Measurements from ENCODE around the gene TNRC6B. TPM values are rescaled to one million over a fixed set of nuclear protein-coding genes. Genes with fewer than 3 reads are reported as not detected.
A peak's percentile ranks its signal among the peaks of the same experiment; 100 is the strongest.
"Not testable (repeated sequence)": the region's sequence is repeated elsewhere in the genome, so short reads cannot be mapped to it uniquely, and the experiment has no call there.

Gene TNRC6B
- total and polyA plus RNA-seq, 5 experiments from 2014 or later: 67.3 to 142 (median 116) TPM

GRCh38 chr22:40352763-40353162 is 175.0 kb downstream of the TNRC6B start:
- H3K27ac Mint-ChIP-seq: no peak overlapping the region
- no peak overlapping the region for H3K4me3 Mint-ChIP-seq
- no peaks in the 10 kb centered on the region for H3K9me3 Mint-ChIP-seq
- no peaks in the 10 kb centered on the region for H3K27me3 Mint-ChIP-seq
- DNase-seq (no peak), ATAC-seq (no peak)
- peaks cover 8 to 39% (median 19%) of the 10 kb centered on the region in 4 donors for H3K4me1 Mint-ChIP-seq
- H3K36me3 Mint-ChIP-seq: peaks cover 5 to 87% (median 11%) of the 10 kb centered on the region in 3 donors
- POLR2A ChIA-PET: interaction anchor here (0.7 kb wide), 1 partner anchor 134 kb away, joined by 3 read pairs; no protein-coding TSS in a partner anchor

- H3K36me3 Mint-ChIP-seq: peaks cover 17 to 95% (median 60%) of the 10 kb centered on the region in 3 donors
- H3K4me1 Mint-ChIP-seq: peaks cover 0 to 14% (median 6%) of the 10 kb centered on the region in 4 donors
- H3K27me3 Mint-ChIP-seq: no peaks in the 10 kb centered on the region
- ATAC-seq (no peak), DNase-seq (no peak)
- H3K9me3 Mint-ChIP-seq: no peaks in the 10 kb centered on the region
- peak overlapping the region in 3 of 10 donors; percentile 34 to 73 (median 48) for H3K27ac Mint-ChIP-seq
- no peak overlapping the region for H3K4me3 Mint-ChIP-seq
- POLR2A ChIA-PET: interaction anchor here (1.0 to 1.4 kb wide), 4 partner anchors 9 to 54 kb away, joined by 3 read pairs; partner anchors contain the start of gene SGSM3
Observed at GRCh38 chr22:40361100-40361499, 183.4 kb downstream of the TNRC6B start.

GRCh38 chr22:40363059-40363458 is 185.3 kb downstream of the TNRC6B start:
- no peak for DNase-seq
- Mint-ChIP-seq H3K27me3 (no peaks in the 10 kb centered on the region), H3K4me1 (peaks cover 0 to 14% (median 4%) of the 10 kb centered on the region in 4 donors), H3K36me3 (peaks cover 17 to 100% (median 65%) of the 10 kb centered on the region in 3 donors), H3K4me3 (no peak overlapping the region), H3K27ac (peak overlapping the region in 5 of 10 donors; percentile 48 to 73 (median 60)), H3K9me3 (no peaks in the 10 kb centered on the region)
- POLR2A ChIA-PET: interaction anchor here (0.6 kb wide), 1 partner anchor 138 kb away, joined by 4 read pairs; no protein-coding TSS in a partner anchor
- ATAC-seq: no peak

- Mint-ChIP-seq H3K4me3 (no peak overlapping the region), H3K9me3 (no peaks in the 10 kb centered on the region), H3K27me3 (no peaks in the 10 kb centered on the region), H3K27ac (peak overlapping the region in 7 of 10 donors; percentile 4 to 84 (median 22)), H3K4me1 (peaks cover 0 to 14% (median 4%) of the 10 kb centered on the region in 4 donors), H3K36me3 (peaks cover 17 to 98% (median 57%) of the 10 kb centered on the region in 3 donors)
- DNase-seq (no peak), ATAC-seq (no peak)
- POLR2A ChIA-PET: interaction anchor here (0.9 to 1.3 kb wide), 2 partner anchors 15 to 36 kb away, joined by 3 to 6 read pairs; no protein-coding TSS in a partner anchor
Observed at GRCh38 chr22:40364431-40364830, 186.7 kb downstream of the TNRC6B start.

GRCh38 chr22:40366068-40366467 is 188.3 kb downstream of the TNRC6B start:
- H3K9me3 Mint-ChIP-seq: no peaks in the 10 kb centered on the region
- DNase-seq: no peak
- no peaks in the 10 kb centered on the region for H3K27me3 Mint-ChIP-seq
- ATAC-seq: no peak
- H3K36me3 Mint-ChIP-seq: peaks cover 17 to 82% (median 55%) of the 10 kb centered on the region in 3 donors
- H3K27ac Mint-ChIP-seq: peak overlapping the region in 8 of 10 donors; percentile 4 to 82 (median 62)
- POLR2A ChIA-PET: interaction anchor here (0.8 to 1.1 kb wide), 2 partner anchors 8 to 53 kb away, joined by 3 read pairs; no protein-coding TSS in a partner anchor
- peaks cover 0 to 15% (median 7%) of the 10 kb centered on the region in 4 donors for H3K4me1 Mint-ChIP-seq
- no peak overlapping the region for H3K4me3 Mint-ChIP-seq

- Mint-ChIP-seq H3K27ac (peak overlapping the region in 1 of 10 donors; percentile 7), H3K27me3 (no peaks in the 10 kb centered on the region), H3K4me3 (no peak overlapping the region), H3K4me1 (peaks cover 8 to 14% (median 12%) of the 10 kb centered on the region in 4 donors), H3K36me3 (peaks cover 7 to 71% (median 43%) of the 10 kb centered on the region in 3 donors), H3K9me3 (no peaks in the 10 kb centered on the region)
- POLR2A ChIA-PET: no interaction called here
- ATAC-seq (no peak), DNase-seq (no peak)
Observed at GRCh38 chr22:40367342-40367741, 189.6 kb downstream of the TNRC6B start.

- Mint-ChIP-seq H3K36me3 (peaks cover 4 to 69% (median 36%) of the 10 kb centered on the region in 3 donors), H3K27ac (peak overlapping the region in 3 of 10 donors; percentile 7 to 48 (median 38)), H3K27me3 (no peaks in the 10 kb centered on the region), H3K4me1 (peaks cover 14 to 18% (median 15%) of the 10 kb centered on the region in 4 donors), H3K4me3 (peak overlapping the region in 2 of 10 donors; percentile 20 to 36), H3K9me3 (no peaks in the 10 kb centered on the region)
- DNase-seq (no peak), ATAC-seq (no peak)
- POLR2A ChIA-PET: no interaction called here
Observed at GRCh38 chr22:40368016-40368415, 190.3 kb downstream of the TNRC6B start.

- DNase-seq (no peak), ATAC-seq (no peak)
- Mint-ChIP-seq H3K36me3 (peaks cover 4 to 66% (median 28%) of the 10 kb centered on the region in 3 donors), H3K27ac (peak overlapping the region in 4 of 10 donors; percentile 5 to 78 (median 51)), H3K9me3 (no peaks in the 10 kb centered on the region), H3K27me3 (no peaks in the 10 kb centered on the region), H3K4me3 (no peak overlapping the region), H3K4me1 (peaks cover 18 to 23% (median 20%) of the 10 kb centered on the region in 4 donors)
- POLR2A ChIA-PET: interaction anchor here (0.6 kb wide), 1 partner anchor 804 kb away, joined by 3 read pairs; no protein-coding TSS in a partner anchor
Observed at GRCh38 chr22:40368836-40369235, 191.1 kb downstream of the TNRC6B start.

GRCh38 chr22:40374567-40374966 is 196.8 kb downstream of the TNRC6B start:
- Mint-ChIP-seq H3K36me3 (peaks cover 0 to 23% (median 2%) of the 10 kb centered on the region in 3 donors), H3K27ac (peak overlapping the region in 1 of 10 donors; percentile 13), H3K4me3 (no peak overlapping the region), H3K9me3 (no peaks in the 10 kb centered on the region), H3K27me3 (no peaks in the 10 kb centered on the region), H3K4me1 (peaks cover 28 to 63% (median 46%) of the 10 kb centered on the region in 4 donors)
- POLR2A ChIA-PET: interaction anchor here (0.6 to 1.5 kb wide), 4 partner anchors 9 to 26 kb away, joined by 3 to 4 read pairs (median 4); no protein-coding TSS in a partner anchor
- ATAC-seq (no peak), DNase-seq (no peak)

GRCh38 chr22:40376149-40376548 is 198.4 kb downstream of the TNRC6B start:
- DNase-seq (no peak), ATAC-seq (no peak)
- no peaks in the 10 kb centered on the region for H3K27me3 Mint-ChIP-seq
- peaks cover 26 to 62% (median 49%) of the 10 kb centered on the region in 4 donors for H3K4me1 Mint-ChIP-seq
- POLR2A ChIA-PET: interaction anchor here (0.7 to 1.7 kb wide), 3 partner anchors 9 to 261 kb away, joined by 3 to 5 read pairs (median 3); no protein-coding TSS in a partner anchor
- no peaks in the 10 kb centered on the region for H3K9me3 Mint-ChIP-seq
- H3K27ac Mint-ChIP-seq: peak overlapping the region in 2 of 10 donors; percentile 1 to 15
- H3K4me3 Mint-ChIP-seq: peak overlapping the region in 3 of 10 donors; percentile 13 to 50 (median 14)
- peaks cover 0 to 23% (median 2%) of the 10 kb centered on the region in 3 donors for H3K36me3 Mint-ChIP-seq

- POLR2A ChIA-PET: interaction anchor here (0.6 to 1.3 kb wide), 2 partner anchors 23 to 1421 kb away, joined by 3 to 4 read pairs; no protein-coding TSS in a partner anchor
- H3K36me3 Mint-ChIP-seq: peaks cover 0 to 16% (median 2%) of the 10 kb centered on the region in 3 donors
- H3K27me3 Mint-ChIP-seq: no peaks in the 10 kb centered on the region
- no peaks in the 10 kb centered on the region for H3K9me3 Mint-ChIP-seq
- peak overlapping the region in 3 of 10 donors; percentile 8 to 74 (median 48) for H3K27ac Mint-ChIP-seq
- H3K4me1 Mint-ChIP-seq: peaks cover 19 to 65% (median 47%) of the 10 kb centered on the region in 4 donors
- no peak overlapping the region for H3K4me3 Mint-ChIP-seq
- DNase-seq (no peak), ATAC-seq (no peak)
Observed at GRCh38 chr22:40377931-40378330, 200.2 kb downstream of the TNRC6B start.

- POLR2A ChIA-PET: interaction anchor here (0.7 kb wide), 1 partner anchor 14 kb away, joined by 3 read pairs; no protein-coding TSS in a partner anchor
- H3K4me1 Mint-ChIP-seq: peaks cover 18 to 65% (median 47%) of the 10 kb centered on the region in 4 donors
- not testable (repeated sequence) for DNase-seq, H3K27me3 Mint-ChIP-seq, H3K9me3 Mint-ChIP-seq, ATAC-seq, H3K4me3 Mint-ChIP-seq
- H3K36me3 Mint-ChIP-seq: peaks cover 0 to 13% (median 2%) of the 10 kb centered on the region in 3 donors
- H3K27ac Mint-ChIP-seq: peak overlapping the region in 3 of 10 donors; percentile 8 to 74 (median 40)
Observed at GRCh38 chr22:40378448-40378847, 200.7 kb downstream of the TNRC6B start.

- no peak for ATAC-seq
- H3K36me3 Mint-ChIP-seq: peaks cover 0 to under 1% (median 0%) of the 10 kb centered on the region in 3 donors
- POLR2A ChIA-PET: interaction anchor here (0.6 kb wide), 1 partner anchor 12 kb away, joined by 5 read pairs; no protein-coding TSS in a partner anchor
- DNase-seq: no peak
- H3K4me3 Mint-ChIP-seq: no peak overlapping the region
- no peaks in the 10 kb centered on the region for H3K27me3 Mint-ChIP-seq
- H3K4me1 Mint-ChIP-seq: peaks cover 29 to 67% (median 59%) of the 10 kb centered on the region in 4 donors
- peak overlapping the region in 2 of 10 donors; percentile 42 to 90 for H3K27ac Mint-ChIP-seq
- H3K9me3 Mint-ChIP-seq: no peaks in the 10 kb centered on the region
Observed at GRCh38 chr22:40381461-40381860, 203.7 kb downstream of the TNRC6B start.

Measured in naive thymus-derived CD8-positive, alpha-beta T cell (primary cell).